ENCODE measurements around the gene RAPGEF1. TPM values are rescaled to one million over a fixed set of nuclear protein-coding genes. Genes with fewer than 3 reads are reported as not detected.
A peak's percentile ranks its signal among the peaks of the same experiment; 100 is the strongest.

The RAPGEF1 gene
- total RNA-seq, 1 experiment from 2014 or later: 55.6 TPM

- peak overlapping the region; percentile 13 for H3K27ac ChIP-seq (ENCODE audit: insufficient read length, low read depth, low read length)
- H3K4me1 Mint-ChIP-seq: peaks cover 62 to 76% of the 10 kb centered on the region in 2 experiments
- H3K23me2 ChIP-seq (ENCODE audit: insufficient read length, low read depth, low read length, poor library complexity, severe bottlenecking): no peaks in the 10 kb centered on the region
- no peaks in the 10 kb centered on the region for H4K20me1 ChIP-seq (ENCODE audit: control insufficient read depth, insufficient read depth, insufficient read length)
- no peaks in the 10 kb centered on the region; a peak in 1 of 7 replicates for H3K36me3 Mint-ChIP-seq (ENCODE audit: insufficient read depth in 1 of 3, low read depth in 3 of 3)
- no peak overlapping the region for H3K4me3 Mint-ChIP-seq
- H3K79me2 ChIP-seq (ENCODE audit: insufficient read depth, low read length): peaks cover 13% of the 10 kb centered on the region; the same call in 1 of the 2 replicates
- H3K23ac ChIP-seq (ENCODE audit: insufficient read length, low read depth, low read length): no peak overlapping the region
- H3K9me3 Mint-ChIP-seq: no peaks in the 10 kb centered on the region; a peak in 1 of 5 replicates
- no peak overlapping the region for H2BK20ac ChIP-seq (ENCODE audit: low read depth, low read length, poor library complexity, severe bottlenecking)
- H3K4me1 ChIP-seq (ENCODE audit: insufficient read depth, low read length): peaks cover 4% of the 10 kb centered on the region; the same call in 1 of the 2 replicates
- no peak overlapping the region for H3K4me2 ChIP-seq (ENCODE audit: insufficient read depth, insufficient read length, low read length)
- no peak overlapping the region for H3T11ph ChIP-seq (ENCODE audit: low read length)
- H3K9me3 ChIP-seq (ENCODE audit: control insufficient read depth, low read depth, low read length): no peaks in the 10 kb centered on the region
- H2BK5ac ChIP-seq (ENCODE audit: insufficient read length, low read length): no peak overlapping the region
- no peak overlapping the region for H3K9ac ChIP-seq (ENCODE audit: extremely low read depth, insufficient read length, low read length)
- no peak overlapping the region for H4K91ac ChIP-seq (ENCODE audit: insufficient read length, low read depth, low read length)
- H2AK5ac ChIP-seq (ENCODE audit: insufficient read length, low read length): no peak overlapping the region
- no peaks in the 10 kb centered on the region for H3K27me3 Mint-ChIP-seq (ENCODE audit: low read depth)
- H2BK12ac ChIP-seq (ENCODE audit: insufficient read length, low read depth, low read length): no peak overlapping the region
- H3K27me3 ChIP-seq (ENCODE audit: insufficient read depth, low read length): no peaks in the 10 kb centered on the region
- no CpG with 5 or more reads among the region's 5 CpGs for WGBS (ENCODE audit: extremely low coverage, insufficient read length, low lambda C conversion rate)
- H3K79me1 ChIP-seq (ENCODE audit: insufficient read depth, low read depth, low read length, poor library complexity, severe bottlenecking): no peaks in the 10 kb centered on the region
- no peak overlapping the region for H2AFZ ChIP-seq (ENCODE audit: low read length)
- TF ChIP-seq CTCF (conservative IDR thresholded peaks at IDR 0.05): no peak
- H2BK120ac ChIP-seq (ENCODE audit: low read depth, low read length, poor library complexity, severe bottlenecking): no peak overlapping the region
- no peak overlapping the region for H2BK15ac ChIP-seq (ENCODE audit: low read depth, low read length)
- no peak overlapping the region for H3K14ac ChIP-seq (ENCODE audit: insufficient read depth, low read length)
- no peak overlapping the region for H4K8ac ChIP-seq (replicated peaks; ENCODE audit: insufficient read length, low read depth, low read length)
- no peak overlapping the region for H3K18ac ChIP-seq (ENCODE audit: insufficient read length, low read depth, low read length)
- no peak for DNase-seq
- H3K4ac ChIP-seq (ENCODE audit: low read depth, low read length): no peak overlapping the region
- H4K5ac ChIP-seq (ENCODE audit: insufficient read length, low read depth, low read length): no peak overlapping the region
- no peak overlapping the region for H3K56ac ChIP-seq (ENCODE audit: insufficient read length, low read depth, low read length)
- peak overlapping the region in 2 of 3 experiments; percentile 68 to 71; a peak in 5 of 7 replicates for H3K27ac Mint-ChIP-seq
Measured at GRCh38 chr9:131704141-131704983, 35.5 kb downstream of the RAPGEF1 start.

Measured in H9 (cell line).